ENCODE data around the gene TTLL9. TPM values are rescaled to one million over a fixed set of nuclear protein-coding genes. Genes with fewer than 3 reads are reported as not detected.
A peak's percentile ranks its signal among the peaks of the same experiment; 100 is the strongest.

The TTLL9 gene
- total RNA-seq, 6 experiments from 2014 or later: not detected

- 89% methylated on average over 5 of the region's 5 CpGs for WGBS (ENCODE audit: insufficient coverage, low coverage, low lambda C conversion rate, missing lambda C conversion rate)
- intact Hi-C loops (cut with DNase I): loop anchor here in 1 of 2 donors (10.0 kb wide), 1 partner anchor 165 kb away; no protein-coding TSS in a partner anchor
- H3K27me3 ChIP-seq: peaks cover 0 to 9% of the 10 kb centered on the region in 2 donors
- H3K4me3 ChIP-seq: no peak overlapping the region
- H3K27ac ChIP-seq: no peak overlapping the region
- ATAC-seq: no peak
- peaks cover 0 to 10% (median 0%) of the 10 kb centered on the region in 4 donors for H3K4me1 ChIP-seq
- TF ChIP-seq CTCF (IDR thresholded peaks at IDR 0.05): no peak
- TF ChIP-seq POLR2A (IDR thresholded peaks at IDR 0.05): no peak
- peak in 1 of 3 donors; percentile 21 for DNase-seq
- H3K9me3 ChIP-seq: no peaks in the 10 kb centered on the region
- H3K36me3 ChIP-seq: no peaks in the 10 kb centered on the region
Observed at GRCh38 chr20:31859266-31859997, 11.0 kb upstream of the TTLL9 start.

GRCh38 chr20:31859998-31860380 lies 10.4 kb upstream of the TTLL9 start:
- intact Hi-C loops (cut with DNase I): loop anchor here in 1 of 2 donors (10.0 kb wide), 1 partner anchor 165 kb away; no protein-coding TSS in a partner anchor
- no peak for DNase-seq
- 44% methylated on average over 5 of the region's 7 CpGs for WGBS (ENCODE audit: insufficient coverage, low coverage, low lambda C conversion rate, missing lambda C conversion rate)
- no peaks in the 10 kb centered on the region for H3K36me3 ChIP-seq
- no peak overlapping the region for H3K4me3 ChIP-seq
- no peaks in the 10 kb centered on the region for H3K9me3 ChIP-seq
- no peak for ATAC-seq
- peaks cover 0 to 10% (median 0%) of the 10 kb centered on the region in 4 donors for H3K4me1 ChIP-seq
- TF ChIP-seq CTCF (IDR thresholded peaks at IDR 0.05): no peak
- TF ChIP-seq POLR2A (IDR thresholded peaks at IDR 0.05): no peak
- H3K27me3 ChIP-seq: peaks cover 0 to 9% of the 10 kb centered on the region in 2 donors
- no peak overlapping the region for H3K27ac ChIP-seq

- Histone ChIP-seq H3K36me3 (no peaks in the 10 kb centered on the region), H3K4me3 (peak overlapping the region in 2 of 3 donors; percentile 41 to 54), H3K27ac (no peak overlapping the region), H3K9me3 (no peaks in the 10 kb centered on the region), H3K4me1 (peaks cover 0 to 10% (median 0%) of the 10 kb centered on the region in 4 donors), H3K27me3 (peaks cover 0 to 9% of the 10 kb centered on the region in 2 donors)
- WGBS (ENCODE audit: insufficient coverage, low coverage, low lambda C conversion rate, missing lambda C conversion rate): 15% methylated on average over 10 of the region's 15 CpGs
- intact Hi-C loops (cut with DNase I): no loop called here
- DNase-seq (peak in 1 of 3 donors; percentile 39), ATAC-seq (peak in 3 of 4 donors; percentile 21 to 35 (median 33))
- TF ChIP-seq POLR2A (IDR thresholded peaks at IDR 0.05): no peak
- no peak for TF ChIP-seq CTCF (IDR thresholded peaks at IDR 0.05)
Observed at GRCh38 chr20:31860390-31861134, 9.9 kb upstream of the TTLL9 start.

GRCh38 chr20:31861135-31861384 lies 9.4 kb upstream of the TTLL9 start:
- ATAC-seq (peak; percentile 3 to 24 (median 14)), DNase-seq (peak in 1 of 3 donors; percentile 55)
- no peaks in the 10 kb centered on the region for H3K9me3 ChIP-seq
- H3K27me3 ChIP-seq: peaks cover 0 to 9% of the 10 kb centered on the region in 2 donors
- H3K27ac ChIP-seq: no peak overlapping the region
- H3K4me3 ChIP-seq: peak overlapping the region; percentile 34 to 54 (median 41)
- H3K36me3 ChIP-seq: no peaks in the 10 kb centered on the region
- intact Hi-C loops (cut with DNase I): no loop called here
- peaks cover 0 to 10% (median 0%) of the 10 kb centered on the region in 4 donors for H3K4me1 ChIP-seq
- TF ChIP-seq POLR2A (IDR thresholded peaks at IDR 0.05) (no peak), CTCF (IDR thresholded peaks at IDR 0.05) (no peak)
- 3% methylated on average over 7 of the region's 20 CpGs for WGBS (ENCODE audit: insufficient coverage, low coverage, low lambda C conversion rate, missing lambda C conversion rate)

All from right lobe of liver (tissue), 6 donors.